ENCODE results near the gene TMEM130. TPM values are rescaled to one million over a fixed set of nuclear protein-coding genes. Genes with fewer than 3 reads are reported as not detected.

Gene TMEM130
- total RNA-seq, 1 donor from 2014 or later, result not detected

GRCh38 chr7:98826387-98826786, 43.4 kb downstream of the TMEM130 start:
- no peak overlapping the region for H3K27ac Mint-ChIP-seq
- no peaks in the 10 kb centered on the region for H3K4me1 Mint-ChIP-seq
- no peaks in the 10 kb centered on the region for H3K9me3 Mint-ChIP-seq

DNA sequence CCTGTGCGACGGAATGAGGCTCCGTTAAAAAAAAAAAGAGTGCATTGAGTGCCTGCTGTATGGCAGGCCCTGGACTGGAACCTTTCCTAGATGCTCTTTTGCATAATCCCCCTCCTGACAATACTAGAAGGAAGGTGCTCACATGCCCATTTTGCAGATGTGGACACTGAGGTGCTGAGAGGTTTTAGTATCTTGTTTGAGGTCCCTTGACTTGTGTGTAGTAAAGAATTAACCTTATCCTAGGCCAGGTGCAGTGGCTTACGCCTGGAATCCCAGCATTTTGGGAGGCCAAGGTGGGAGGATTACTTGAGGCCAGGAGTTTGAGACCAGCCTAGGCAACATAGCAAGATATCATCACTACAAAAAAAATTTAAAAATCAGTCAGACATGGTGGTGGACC, 46.6 kb downstream of the TMEM130 start:
- Mint-ChIP-seq H3K27ac (no peak overlapping the region), H3K4me1 (no peaks in the 10 kb centered on the region), H3K9me3 (no peaks in the 10 kb centered on the region), H3K27me3 (no peaks in the 10 kb centered on the region), H3K4me3 (no peak overlapping the region), H3K36me3 (ENCODE audit: low read depth) (no peaks in the 10 kb centered on the region)
- no peak for DNase-seq
- intact Hi-C loops (cut with micrococcal nuclease), result no loop called here

More at GRCh38 chr7:98826387-98826786, 43.4 kb downstream of the TMEM130 start:
- Mint-ChIP-seq H3K36me3 (ENCODE audit: low read depth) (no peaks in the 10 kb centered on the region), H3K27me3 (no peaks in the 10 kb centered on the region), H3K4me3 (no peak overlapping the region)
- intact Hi-C loops (cut with micrococcal nuclease), result no loop called here
- no peak for DNase-seq

DNA sequence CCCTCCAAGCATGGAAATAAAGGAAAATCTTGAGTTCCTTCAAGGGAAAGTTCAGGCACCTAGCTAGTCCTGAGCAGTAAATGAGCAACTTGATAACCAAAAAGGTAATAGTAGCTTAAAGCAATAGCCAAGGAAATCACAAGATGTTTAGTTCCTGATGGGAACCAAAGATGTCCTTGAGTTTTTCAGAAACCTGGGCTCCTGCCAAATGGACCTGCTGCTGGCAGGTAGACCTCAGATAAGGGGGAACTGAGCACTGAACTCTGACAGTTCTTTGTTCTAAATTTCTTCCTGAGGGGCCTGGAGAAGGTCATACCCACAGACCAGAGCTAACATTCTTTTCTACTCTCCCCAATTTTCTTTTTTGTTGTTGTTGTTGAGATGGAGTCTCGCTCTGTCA, 48.5 kb downstream of the TMEM130 start:
- no peak overlapping the region for H3K27ac Mint-ChIP-seq
- H3K4me3 Mint-ChIP-seq, result no peak overlapping the region
- H3K4me1 Mint-ChIP-seq, result no peaks in the 10 kb centered on the region
- intact Hi-C loops (cut with micrococcal nuclease), result no loop called here
- DNase-seq, result no peak
- H3K36me3 Mint-ChIP-seq (ENCODE audit: low read depth), result no peaks in the 10 kb centered on the region
- H3K9me3 Mint-ChIP-seq, result no peaks in the 10 kb centered on the region
- no peaks in the 10 kb centered on the region for H3K27me3 Mint-ChIP-seq

GRCh38 chr7:98816967-98817710, 52.7 kb downstream of the TMEM130 start:
- H3K4me1 Mint-ChIP-seq, result no peaks in the 10 kb centered on the region

GRCh38 chr7:98816241-98816640, 53.6 kb downstream of the TMEM130 start:
- intact Hi-C loops (cut with micrococcal nuclease), result no loop called here
- Mint-ChIP-seq H3K36me3 (ENCODE audit: low read depth) (no peaks in the 10 kb centered on the region), H3K4me1 (no peaks in the 10 kb centered on the region), H3K27me3 (no peaks in the 10 kb centered on the region), H3K9me3 (no peaks in the 10 kb centered on the region), H3K4me3 (no peak overlapping the region), H3K27ac (no peak overlapping the region)
- no peak for DNase-seq

More at GRCh38 chr7:98816967-98817710, 52.7 kb downstream of the TMEM130 start:
- H3K36me3 Mint-ChIP-seq (ENCODE audit: low read depth), result no peaks in the 10 kb centered on the region
- H3K4me3 Mint-ChIP-seq, result no peak overlapping the region
- intact Hi-C loops (cut with micrococcal nuclease), result no loop called here
- DNase-seq, result no peak
- H3K27me3 Mint-ChIP-seq, result no peaks in the 10 kb centered on the region
- H3K27ac Mint-ChIP-seq, result no peak overlapping the region
- no peaks in the 10 kb centered on the region for H3K9me3 Mint-ChIP-seq

- Mint-ChIP-seq H3K9me3 (peaks cover 4% of the 10 kb centered on the region), H3K4me1 (no peaks in the 10 kb centered on the region), H3K36me3 (ENCODE audit: low read depth) (no peaks in the 10 kb centered on the region), H3K27ac (no peak overlapping the region), H3K27me3 (no peaks in the 10 kb centered on the region), H3K4me3 (no peak overlapping the region)
- intact Hi-C loops (cut with micrococcal nuclease), result no loop called here
- DNase-seq, result no peak
Measured at GRCh38 chr7:98815313-98815712, 54.5 kb downstream of the TMEM130 start.

DNA sequence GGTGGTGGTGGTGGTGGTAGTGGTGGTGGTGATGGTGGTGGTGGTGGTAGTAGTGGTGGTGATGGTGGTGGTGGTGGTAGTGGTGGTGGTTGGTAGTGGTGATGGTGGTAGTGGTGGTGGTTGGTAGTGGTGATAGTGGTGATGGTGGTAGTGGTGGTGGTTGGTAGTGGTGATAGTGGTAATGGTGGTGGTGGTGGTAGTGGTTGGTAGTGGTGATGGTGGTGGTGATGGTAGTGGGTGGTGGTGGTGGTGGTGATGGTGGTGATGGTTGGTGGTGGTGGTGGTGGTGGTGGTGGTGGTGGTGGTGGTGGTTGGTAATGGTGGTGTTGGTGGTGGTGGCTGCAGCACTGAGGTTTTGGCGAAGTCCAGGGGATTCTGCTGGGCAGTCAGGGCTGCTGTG, 58.5 kb downstream of the TMEM130 start:
- peaks cover 4% of the 10 kb centered on the region for H3K9me3 Mint-ChIP-seq
- no peak overlapping the region for H3K4me3 Mint-ChIP-seq
- no peaks in the 10 kb centered on the region for H3K4me1 Mint-ChIP-seq
- H3K27ac Mint-ChIP-seq, result no peak overlapping the region
- DNase-seq, result no peak
- H3K27me3 Mint-ChIP-seq, result no peaks in the 10 kb centered on the region
- intact Hi-C loops (cut with micrococcal nuclease), result no loop called here
- H3K36me3 Mint-ChIP-seq (ENCODE audit: low read depth), result no peaks in the 10 kb centered on the region

- no peaks in the 10 kb centered on the region for H3K36me3 Mint-ChIP-seq (ENCODE audit: low read depth)
- no peak overlapping the region for H3K27ac Mint-ChIP-seq
- H3K9me3 Mint-ChIP-seq, result peaks cover 4% of the 10 kb centered on the region
- intact Hi-C loops (cut with micrococcal nuclease), result no loop called here
- no peaks in the 10 kb centered on the region for H3K4me1 Mint-ChIP-seq
- no peak overlapping the region for H3K4me3 Mint-ChIP-seq
- H3K27me3 Mint-ChIP-seq, result no peaks in the 10 kb centered on the region
- DNase-seq, result no peak
Measured at GRCh38 chr7:98810153-98810802, 59.5 kb downstream of the TMEM130 start.

DNA sequence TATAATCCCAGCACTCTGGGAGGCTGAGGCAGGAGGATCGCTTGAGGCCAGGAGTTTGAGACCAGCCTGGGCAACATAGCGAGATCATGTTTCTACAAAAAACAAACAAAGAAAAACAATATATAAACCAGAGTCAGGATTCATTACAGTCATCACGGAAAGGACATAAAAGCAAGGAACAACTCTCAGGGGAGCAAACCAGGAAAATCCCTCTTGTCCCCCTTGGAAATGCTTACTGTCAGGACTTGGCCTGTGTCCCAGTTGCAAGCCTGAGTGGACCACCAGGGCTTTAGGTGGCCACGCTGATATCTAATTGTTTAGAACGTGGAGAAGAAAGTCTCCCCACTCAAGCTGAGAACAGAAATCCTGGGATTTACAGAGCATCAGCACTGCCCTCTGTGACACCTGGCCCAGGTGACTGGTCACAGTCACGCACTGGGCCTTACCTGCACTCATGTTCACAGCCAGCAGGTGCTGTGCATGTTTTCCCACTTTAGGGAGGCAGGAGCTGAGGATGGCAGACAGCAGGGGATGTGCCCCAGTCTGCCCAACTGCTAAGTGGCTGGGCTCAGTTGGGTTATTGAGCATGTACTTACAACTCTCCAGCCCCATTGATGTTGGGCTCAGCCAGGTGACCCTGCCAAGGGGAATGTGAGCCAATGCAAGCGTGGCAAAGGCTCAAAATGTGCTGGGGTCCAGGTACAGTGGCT, 60.9 kb downstream of the TMEM130 start:
- intact Hi-C loops (cut with micrococcal nuclease), result no loop called here
- Mint-ChIP-seq H3K4me3 (no peak overlapping the region), H3K9me3 (peaks cover 4% of the 10 kb centered on the region), H3K27me3 (no peaks in the 10 kb centered on the region), H3K4me1 (no peaks in the 10 kb centered on the region), H3K36me3 (ENCODE audit: low read depth) (no peaks in the 10 kb centered on the region), H3K27ac (no peak overlapping the region)
- DNase-seq, result no peak

DNA sequence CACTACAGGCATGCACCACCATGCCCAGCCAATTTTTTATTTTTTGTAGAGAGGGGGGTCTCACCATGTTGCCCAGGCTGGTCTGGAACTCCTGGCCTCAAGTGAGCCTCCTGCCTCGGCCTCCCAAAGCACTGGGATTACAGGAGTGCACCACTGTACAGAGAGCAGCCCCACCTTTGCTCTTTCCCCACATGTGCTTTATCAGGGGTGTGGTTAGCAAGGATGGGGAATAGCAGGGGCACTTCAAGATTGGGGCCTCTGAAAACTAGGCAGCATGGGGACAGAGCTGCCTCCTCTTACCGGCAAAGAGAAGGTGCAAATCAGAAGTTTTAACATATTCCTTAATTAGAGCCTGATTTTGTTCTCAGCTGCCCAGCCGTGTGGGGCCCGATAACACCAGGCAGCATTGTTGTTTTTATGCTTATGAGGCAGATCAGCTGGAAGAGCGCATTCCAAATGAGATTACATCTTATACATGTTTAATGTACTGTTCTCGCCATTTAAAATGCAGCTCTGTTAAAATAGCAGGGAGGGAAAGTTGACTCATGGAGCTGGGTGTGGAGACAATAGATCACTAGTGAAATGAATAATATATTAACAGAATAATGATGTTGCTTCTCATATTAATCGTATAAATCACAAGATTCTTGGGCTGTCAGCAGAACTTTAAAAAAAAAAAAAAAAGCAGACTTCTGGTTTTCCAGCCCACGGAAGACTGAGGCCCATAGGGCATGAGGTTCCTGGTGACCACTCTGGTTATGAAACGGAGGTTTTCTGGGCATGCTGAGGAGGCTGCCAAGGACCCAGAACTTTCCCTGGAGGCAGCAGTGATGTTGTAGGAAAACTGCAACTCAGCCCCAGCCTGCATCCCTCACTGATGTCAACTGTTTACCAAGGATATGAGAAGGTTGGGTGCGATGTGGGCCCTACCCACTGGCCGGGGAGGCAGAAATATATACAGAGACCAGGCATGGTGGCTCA, 62.5 kb downstream of the TMEM130 start:
- Mint-ChIP-seq H3K36me3 (ENCODE audit: low read depth) (no peaks in the 10 kb centered on the region), H3K27me3 (no peaks in the 10 kb centered on the region), H3K27ac (no peak overlapping the region), H3K4me3 (no peak overlapping the region), H3K4me1 (no peaks in the 10 kb centered on the region), H3K9me3 (peaks cover 4% of the 10 kb centered on the region)
- DNase-seq, result no peak
- intact Hi-C loops (cut with micrococcal nuclease), result no loop called here

- DNase-seq, result no peak
- H3K27me3 Mint-ChIP-seq, result no peaks in the 10 kb centered on the region
- intact Hi-C loops (cut with micrococcal nuclease), result no loop called here
- H3K4me3 Mint-ChIP-seq, result no peak overlapping the region
- no peak overlapping the region for H3K27ac Mint-ChIP-seq
- H3K9me3 Mint-ChIP-seq, result peaks cover 5% of the 10 kb centered on the region
- no peaks in the 10 kb centered on the region for H3K36me3 Mint-ChIP-seq (ENCODE audit: low read depth)
- H3K4me1 Mint-ChIP-seq, result no peaks in the 10 kb centered on the region
Measured at GRCh38 chr7:98805956-98806838, 63.6 kb downstream of the TMEM130 start.

- no peaks in the 10 kb centered on the region for H3K36me3 Mint-ChIP-seq (ENCODE audit: low read depth)
- H3K27ac Mint-ChIP-seq, result no peak overlapping the region
- intact Hi-C loops (cut with micrococcal nuclease), result no loop called here
- DNase-seq, result no peak
- no peaks in the 10 kb centered on the region for H3K4me1 Mint-ChIP-seq
- no peaks in the 10 kb centered on the region for H3K27me3 Mint-ChIP-seq
- peaks cover 9% of the 10 kb centered on the region for H3K9me3 Mint-ChIP-seq
- no peak overlapping the region for H3K4me3 Mint-ChIP-seq
Measured at GRCh38 chr7:98802781-98803110, 67.1 kb downstream of the TMEM130 start.

Data from activated CD4-positive, alpha-beta T cell treated with anti-CD3 and anti-CD28 coated beads, Interleukin-2, amount 10 ng/mL, durations not matched to agents 24 days and 14 days (primary cell).